ENCODE data around the gene LOXL3.
A peak's percentile ranks its signal among the peaks of the same experiment; 100 is the strongest.
"Not testable (repeated sequence)": the region's sequence is repeated elsewhere in the genome, so short reads cannot be mapped to it uniquely, and the experiment has no call there.

The LOXL3 gene

GRCh38 chr2:74488643-74489481 lies 64.9 kb downstream of the LOXL3 start:
- no peak for DNase-seq (ENCODE audit: low read depth)

DNA sequence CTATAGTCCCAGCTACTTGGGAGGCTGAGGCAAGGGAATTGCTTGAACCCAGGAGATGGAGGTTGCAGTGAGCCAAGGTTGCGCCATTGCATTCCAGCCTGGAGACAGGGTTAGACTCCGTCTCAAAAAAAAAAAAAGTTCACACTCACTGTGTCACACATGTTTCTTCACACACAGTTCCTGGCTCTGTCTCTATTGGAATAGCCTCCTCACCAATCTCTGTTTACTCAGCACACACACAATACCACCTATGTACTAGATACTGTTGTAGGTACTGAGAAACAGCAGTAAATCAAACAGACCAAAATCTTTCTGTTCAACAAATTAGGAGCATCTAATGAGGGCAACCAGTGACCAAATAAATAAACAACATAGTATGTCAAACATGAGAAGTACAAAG lies 67.6 kb downstream of the LOXL3 start:
- DNase-seq (ENCODE audit: low read depth) = no peak

DNA sequence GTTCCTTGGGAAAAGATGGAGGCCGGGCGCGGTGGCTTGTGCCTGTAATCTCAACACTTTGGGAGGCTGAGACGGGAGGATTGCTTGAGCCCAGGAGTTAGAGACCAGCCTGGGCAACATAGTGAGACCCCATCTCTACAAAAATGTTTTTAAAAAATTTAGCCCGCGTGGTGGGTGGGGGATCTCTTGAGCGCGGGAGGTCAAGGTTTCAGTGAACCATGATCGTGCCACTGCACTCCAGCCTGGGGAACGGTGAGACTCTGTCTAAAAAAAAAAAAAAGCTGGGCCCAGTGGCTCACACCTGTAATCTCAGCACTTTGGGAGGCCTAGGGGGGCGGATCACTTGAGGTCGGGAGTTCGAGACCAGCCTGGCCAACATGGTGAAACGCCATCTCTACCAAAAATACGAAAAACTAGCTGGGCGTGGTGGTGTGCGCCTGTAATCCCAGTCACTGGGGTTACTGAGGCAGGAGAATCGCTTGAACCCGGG lies 70.0 kb downstream of the LOXL3 start:
- DNase-seq (ENCODE audit: low read depth) = not testable (repeated sequence)

- DNase-seq (ENCODE audit: low read depth) = peak; percentile 89
Observed at GRCh38 chr2:74482801-74483674, 70.7 kb downstream of the LOXL3 start, which contains the start of the genes CCDC142 and TTC31. TSS of gene CCDC142 (minus strand) at chr2:74482998. CDS start at chr2:74482837, 161 bp downstream. TSS of gene TTC31 (plus strand) at chr2:74483081. CDS start at chr2:74483096, 15 bp downstream.
